Measurements from ENCODE around the gene TTLL12. TPM values are rescaled to one million over a fixed set of nuclear protein-coding genes. Genes with fewer than 3 reads are reported as not detected.

The TTLL12 gene
- polyA plus RNA-seq, 1 experiment: 12.6 TPM

DNA sequence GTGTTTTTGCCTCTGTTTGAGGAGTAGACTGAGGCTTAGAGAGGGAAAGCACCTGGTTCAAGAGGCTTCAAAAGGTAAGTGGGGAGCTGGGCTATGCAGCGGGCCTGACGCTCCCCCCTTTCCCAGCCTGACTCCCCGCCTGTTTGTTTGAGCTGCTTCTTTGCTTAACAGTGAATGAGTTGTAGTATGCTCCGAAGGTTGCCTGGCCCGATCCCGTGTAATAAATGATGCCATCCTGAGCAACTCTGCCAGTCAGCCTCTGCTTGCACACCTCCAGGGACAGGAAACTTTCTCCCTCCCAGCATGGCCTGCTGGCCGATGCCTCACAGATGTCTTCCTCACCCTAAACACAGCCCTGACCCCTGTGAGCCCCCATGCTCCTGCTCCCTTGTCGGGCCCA, 45.5 kb upstream of the TTLL12 start:
- no peak for TF ChIP-seq CTCF (IDR thresholded peaks at IDR 0.05; ENCODE audit: insufficient read depth, low read depth, low read length)
- ChIA-PET CTCF (interaction anchor here (0.6 to 2.2 kb wide), 11 partner anchors 9 to 154 kb away, joined by 3 to 12 read pairs (median 5); no protein-coding TSS in a partner anchor), POLR2A (no interaction called here)
- no peaks in the 10 kb centered on the region for H3K36me3 ChIP-seq (ENCODE audit: control insufficient read depth, insufficient read depth, low read length)
- peaks cover 3% of the 10 kb centered on the region for H3K27me3 ChIP-seq (ENCODE audit: control insufficient read depth, insufficient read depth, low read length)
- H3K4me3 ChIP-seq (ENCODE audit: low read depth, low read length): no peak overlapping the region
- no peak for DNase-seq (ENCODE audit: low read depth)

DNA sequence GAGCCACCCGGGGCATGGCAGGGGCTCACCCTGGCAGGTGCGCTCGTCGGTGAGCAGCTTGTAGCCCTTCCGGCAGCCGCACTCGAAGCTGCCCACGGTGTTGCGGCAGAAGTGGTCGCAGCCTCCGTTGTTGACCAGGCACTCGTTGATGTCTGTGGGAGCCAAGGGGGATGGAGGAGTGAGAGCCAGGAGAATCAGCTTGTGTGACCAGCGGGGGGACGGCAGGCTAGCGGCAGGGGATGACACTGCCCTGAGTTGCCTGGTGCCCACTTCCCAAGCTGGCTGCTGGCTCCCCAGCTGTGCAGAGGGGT, 44.7 kb upstream of the TTLL12 start:
- CTCF ChIA-PET: interaction anchor here (0.6 to 2.2 kb wide), 13 partner anchors 9 to 155 kb away, joined by 3 to 12 read pairs (median 5); no protein-coding TSS in a partner anchor
- Histone ChIP-seq H3K36me3 (ENCODE audit: control insufficient read depth, insufficient read depth, low read length) (no peaks in the 10 kb centered on the region), H3K27me3 (ENCODE audit: control insufficient read depth, insufficient read depth, low read length) (peaks cover 6% of the 10 kb centered on the region), H3K4me3 (ENCODE audit: low read depth, low read length) (no peak overlapping the region)
- no peak for TF ChIP-seq CTCF (IDR thresholded peaks at IDR 0.05; ENCODE audit: insufficient read depth, low read depth, low read length)
- no peak for DNase-seq (ENCODE audit: low read depth)
- POLR2A ChIA-PET: no interaction called here

- ChIA-PET POLR2A (no interaction called here), CTCF (interaction anchor here (0.6 to 2.2 kb wide), 13 partner anchors 10 to 156 kb away, joined by 3 to 12 read pairs (median 5); no protein-coding TSS in a partner anchor)
- no peak for DNase-seq (ENCODE audit: low read depth)
- H3K27me3 ChIP-seq (ENCODE audit: control insufficient read depth, insufficient read depth, low read length): peaks cover 6% of the 10 kb centered on the region
- H3K4me3 ChIP-seq (ENCODE audit: low read depth, low read length): no peak overlapping the region
- TF ChIP-seq CTCF (IDR thresholded peaks at IDR 0.05; ENCODE audit: insufficient read depth, low read depth, low read length): peak; percentile 85
- H3K36me3 ChIP-seq (ENCODE audit: control insufficient read depth, insufficient read depth, low read length): no peaks in the 10 kb centered on the region
Observed at GRCh38 chr22:43230971-43231723, 44.2 kb upstream of the TTLL12 start.

DNA sequence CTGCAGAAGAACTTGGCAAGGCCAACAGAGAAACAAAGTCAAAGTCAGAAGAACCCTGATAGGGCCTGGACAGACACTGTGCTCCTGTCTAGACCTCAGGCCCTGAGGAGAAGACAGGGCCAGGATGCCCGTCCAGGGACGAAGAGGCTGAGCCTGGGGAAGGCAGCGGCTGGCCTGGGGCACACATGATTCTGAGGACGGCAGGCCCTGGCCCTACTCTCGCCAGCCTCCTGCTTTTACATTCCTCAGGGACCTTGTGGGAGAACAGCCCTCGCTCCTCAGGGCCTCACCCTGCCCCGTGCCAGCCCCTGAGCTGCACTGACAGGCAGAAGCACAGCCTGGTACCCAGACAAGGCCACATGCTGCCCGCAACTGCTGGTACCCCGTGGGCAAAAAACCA, 43.6 kb upstream of the TTLL12 start:
- Histone ChIP-seq H3K27me3 (ENCODE audit: control insufficient read depth, insufficient read depth, low read length) (peaks cover 6% of the 10 kb centered on the region), H3K4me3 (ENCODE audit: low read depth, low read length) (no peak overlapping the region), H3K36me3 (ENCODE audit: control insufficient read depth, insufficient read depth, low read length) (no peaks in the 10 kb centered on the region)
- no peak for DNase-seq (ENCODE audit: low read depth)
- POLR2A ChIA-PET: no interaction called here
- CTCF ChIA-PET: interaction anchor here (0.9 to 3.0 kb wide), 5 partner anchors 16 to 155 kb away, joined by 4 to 13 read pairs (median 7); no protein-coding TSS in a partner anchor
- no peak for TF ChIP-seq CTCF (IDR thresholded peaks at IDR 0.05; ENCODE audit: insufficient read depth, low read depth, low read length)

- TF ChIP-seq CTCF (IDR thresholded peaks at IDR 0.05; ENCODE audit: insufficient read depth, low read depth, low read length): no peak
- no peak for DNase-seq (ENCODE audit: low read depth)
- Histone ChIP-seq H3K27me3 (ENCODE audit: control insufficient read depth, insufficient read depth, low read length) (peaks cover 6% of the 10 kb centered on the region), H3K4me3 (ENCODE audit: low read depth, low read length) (no peak overlapping the region), H3K36me3 (ENCODE audit: control insufficient read depth, insufficient read depth, low read length) (no peaks in the 10 kb centered on the region)
- ChIA-PET CTCF (interaction anchor here (0.6 to 3.0 kb wide), 8 partner anchors 12 to 1353 kb away, joined by 3 to 13 read pairs (median 3); no protein-coding TSS in a partner anchor), POLR2A (no interaction called here)
Observed at GRCh38 chr22:43228863-43229262, 41.9 kb upstream of the TTLL12 start.
